K562 (cell line): ENCODE data around the gene GABARAP. TPM values are rescaled to one million over a fixed set of nuclear protein-coding genes. Genes with fewer than 3 reads are reported as not detected.

Experiments used
- ATF6 ChIP-seq: sonication (generic); formaldehyde crosslinking; IDR thresholded peaks from 2 replicates; pipeline ENCODE4 v1.4.0; 2020; ENCODE audit warnings: mild to moderate bottlenecking, missing genetic modification reagents
- BCL6 ChIP-seq: fragments of 250-450 bp; sonication (Bioruptor Pico); IDR thresholded peaks from 2 replicates; pipeline ENCODE4 v1.4.0; 2020
- BMI1 ChIP-seq: fragments of 150-350 bp; IDR thresholded peaks from 2 replicates; pipeline ENCODE4 v1.6.1; 2014; ENCODE audit warnings: low read length
- ETS1 ChIP-seq: conservative IDR thresholded peaks from 2 replicates; pipeline ENCODE4 v1.6.1; 2011; ENCODE audit warnings: low read depth, mild to moderate bottlenecking, low read length; ENCODE audit not compliant: control insufficient read depth
- FOXJ3 ChIP-seq: sonication (generic); formaldehyde crosslinking; IDR thresholded peaks from 2 replicates; pipeline ENCODE4 v1.4.0; 2020; ENCODE audit warnings: mild to moderate bottlenecking, missing genetic modification reagents
- GABPA ChIP-seq: fragments of 200-800 bp; sonication (Bioruptor generic); conservative IDR thresholded peaks from 2 replicates; pipeline ENCODE4 v1.6.1; 2016; ENCODE audit warnings: low read depth, missing genetic modification characterization, missing compliant biosample characterization
- GTF2E2 ChIP-seq: fragments of 200-800 bp; sonication (Bioruptor generic); IDR thresholded peaks from 2 replicates; pipeline ENCODE4 v1.6.1; 2016; ENCODE audit warnings: missing genetic modification characterization, missing compliant biosample characterization
- HEY1 ChIP-seq: fragments of 250-450 bp; sonication (Bioruptor Pico); IDR thresholded peaks from 2 replicates; pipeline ENCODE4 v1.5.0; 2020; ENCODE audit warnings: mild to moderate bottlenecking, moderate library complexity, borderline replicate concordance
- HMGXB4 ChIP-seq: sonication (generic); formaldehyde crosslinking; IDR thresholded peaks from 2 replicates; pipeline ENCODE4 v1.8.1; 2023; ENCODE audit warnings: mild to moderate bottlenecking, missing genetic modification reagents
- HOXB6 ChIP-seq: fragments of 250-450 bp; sonication (Bioruptor Pico); IDR thresholded peaks from 2 replicates; pipeline ENCODE4 v1.5.1; 2022; ENCODE audit warnings: mild to moderate bottlenecking, borderline replicate concordance
- ILF3 ChIP-seq: fragments of 450-650 bp; IDR thresholded peaks from 2 replicates; pipeline ENCODE4 v1.6.1; 2018; ENCODE audit warnings: antibody characterized with exemption, mild to moderate bottlenecking, moderate library complexity, borderline replicate concordance
- KDM1A ChIP-seq, 2 experiments: fragments of 450-650 bp; IDR thresholded peaks; 2 replicates each; pipeline ENCODE4 v1.6.1; 2016; ENCODE audit warnings: mild to moderate bottlenecking in 2 of 2
- KDM4B ChIP-seq, 2 experiments: fragments of 450-650 bp in 1 of 2; sonication (generic) in 1 of 2; IDR thresholded peaks; 2 replicates each; pipeline ENCODE4 v1.6.1; 2016 to 2017; ENCODE audit warnings: borderline replicate concordance in 2 of 2, antibody characterized with exemption in 1 of 2, low read depth in 1 of 2, mild to moderate bottlenecking in 1 of 2
- PKNOX1 ChIP-seq: fragments of 450-650 bp; IDR thresholded peaks from 2 replicates; pipeline ENCODE4 v1.6.1; 2016
- RNF219 ChIP-seq: fragments of 250-450 bp; sonication (Bioruptor Pico); IDR thresholded peaks from 2 replicates; pipeline ENCODE4 v1.5.0; 2022; ENCODE audit warnings: mild to moderate bottlenecking
- SMARCE1 ChIP-seq: fragments of 450-650 bp; IDR thresholded peaks from 2 replicates; pipeline ENCODE4 v1.7.1; 2016; ENCODE audit warnings: mild to moderate bottlenecking
- USF1 ChIP-seq: sonication (generic); formaldehyde crosslinking; IDR thresholded peaks from 2 replicates; pipeline ENCODE4 v1.9.0; 2022; ENCODE audit warnings: mild to moderate bottlenecking, missing genetic modification reagents
- ZFP36 ChIP-seq: fragments of 150-350 bp; IDR thresholded peaks from 2 replicates; pipeline ENCODE4 v1.6.1; 2018; ENCODE audit warnings: low read length, low read depth; ENCODE audit not compliant: partially characterized antibody
- ZNF124 ChIP-seq: sonication (generic); formaldehyde crosslinking; IDR thresholded peaks from 2 replicates; pipeline ENCODE4 v1.8.1; 2022; ENCODE audit warnings: missing genetic modification reagents
- ZNF274 ChIP-seq: IDR thresholded peaks from 2 replicates; pipeline ENCODE4 v1.6.1; 2011; ENCODE audit warnings: low read depth, mild to moderate bottlenecking, low read length, moderate library complexity, borderline replicate concordance
- polyA plus RNA-seq, 8 experiments: library from polyadenylated mRNA; depleted of rRNA in 4 of 8; stranded (reverse) in 5 of 8; unstranded in 3 of 8; fragments of >200 nt; fragmentation: Nextera tagmentation in 2 of 8; fragmentation: Illumina TruSeq in 1 of 8; extraction: Ambion mirVana in 2 of 8; extraction: Trizol in 1 of 8; gene quantifications; 2 replicates each; pipeline versions ENCODE4 v1.2.1 to v1.2.3, GENCODE V29; 2011 to 2014; ENCODE audit warnings: inconsistent platforms in 1 of 8, missing spikeins in 1 of 8
- total RNA-seq, 7 experiments: library from RNA; depleted of rRNA in 6 of 7; stranded (reverse); fragments of >200 nt in 6 of 7; fragmentation: Illumina TruSeq in 2 of 7; extraction: Trizol in 2 of 7; gene quantifications; 2 replicates each; pipeline versions ENCODE4 v1.2.1 to v1.2.3, GENCODE V29; 2011 to 2021; ENCODE audit warnings: low replicate concordance in 1 of 7

The GABARAP gene
- total and polyA plus RNA-seq, 9 of the 15 experiments (the other 6 are each of a cell fraction or from before 2014, with no cell fraction given): 47.5 to 373 (median 152) TPM

- TF ChIP-seq SMARCE1 (no peak), FOXJ3 (CRISPR knock-in tag) (no peak), GTF2E2 (tag) (no peak), RNF219 (no peak), GABPA (0 out of 2 replicates have a peak, but pooled peaks have one; percentile 1), HMGXB4 (CRISPR knock-in tag) (no peak), KDM1A (IDR thresholded peaks at IDR 0.05) (no peak), BMI1 (no peak), ZNF124 (CRISPR knock-in tag) (no peak), ZNF274 (no peak), ILF3 (no peak), BCL6 (CRISPR knock-in tag) (no peak), ETS1 (no peak), HOXB6 (CRISPR knock-in tag) (no peak), KDM4B (IDR thresholded peaks at IDR 0.05; ENCODE audit: borderline replicate concordance in 2 of 2, low read depth in 1 of 2) (no peak), PKNOX1 (no peak), HEY1 (CRISPR knock-in tag) (no peak), ATF6 (CRISPR knock-in tag) (no peak), USF1 (no peak), ZFP36 (no peak)
Observed at GRCh38 chr17:7219229-7219811, 22.9 kb downstream of the GABARAP start (continued).
